Stimulated activated naive CD8-positive, alpha-beta T cell treated with anti-CD3 and anti-CD28 coated beads, Interleukin-15, amount 100 ng/mL, for 72 hours (primary cell): ENCODE results near the gene TBCCD1.
"Not testable (repeated sequence)": the region's sequence is repeated elsewhere in the genome, so short reads cannot be mapped to it uniquely, and the experiment has no call there.

Experiments used
- ATAC-seq: fragments of 150-1000 bp; cut with Tn5 transposase; 2 replicates; pipeline ENCODE4 v1.10.0; 2021; ENCODE audit warnings: mild to moderate bottlenecking, moderate library complexity
- DNase-seq, 2 donors: peaks; one replicate each; pipeline ENCODE4 v3.0.0; 2021 to 2022
- H3K27ac Mint-ChIP-seq, 2 donors: one replicate each; pipeline ENCODE4 v1.8.0; 2022; ENCODE audit warnings: mild to moderate bottlenecking in 2 of 2, mixed read lengths in 2 of 2, moderate library complexity in 2 of 2
- H3K27me3 Mint-ChIP-seq: one replicate; pipeline ENCODE4 v1.8.0; 2022; ENCODE audit warnings: mixed read lengths
- H3K4me1 Mint-ChIP-seq: one replicate; pipeline ENCODE4 v1.8.0; 2022; ENCODE audit warnings: mild to moderate bottlenecking, mixed read lengths
- H3K4me3 Mint-ChIP-seq, 2 donors: one replicate each; pipeline ENCODE4 v1.8.0; 2022; ENCODE audit warnings: mild to moderate bottlenecking in 2 of 2, mixed read lengths in 2 of 2, moderate library complexity in 1 of 2
- H3K9me3 Mint-ChIP-seq, 2 donors: one replicate each; pipeline ENCODE4 v1.8.0; 2022; ENCODE audit warnings: mixed read lengths in 2 of 2

Gene TBCCD1

GRCh38 chr3:186506191-186506739, 60.9 kb downstream of the TBCCD1 start:
- H3K4me3 Mint-ChIP-seq: no peak overlapping the region
- no peaks in the 10 kb centered on the region for H3K9me3 Mint-ChIP-seq
- no peak overlapping the region for H3K27ac Mint-ChIP-seq
- DNase-seq (no peak), ATAC-seq (no peak)
- peaks cover 38% of the 10 kb centered on the region for H3K4me1 Mint-ChIP-seq
- no peaks in the 10 kb centered on the region for H3K27me3 Mint-ChIP-seq

- Mint-ChIP-seq H3K27me3 (no peaks in the 10 kb centered on the region), H3K27ac (no peak overlapping the region), H3K4me1 (peaks cover 21% of the 10 kb centered on the region), H3K4me3 (peak overlapping the region; percentile 20 to 65), H3K9me3 (peaks cover 0 to 7% of the 10 kb centered on the region in 2 donors)
- ATAC-seq (no peak), DNase-seq (no peak)
Measured at GRCh38 chr3:186502966-186503712, 64.0 kb downstream of the TBCCD1 start.

DNA sequence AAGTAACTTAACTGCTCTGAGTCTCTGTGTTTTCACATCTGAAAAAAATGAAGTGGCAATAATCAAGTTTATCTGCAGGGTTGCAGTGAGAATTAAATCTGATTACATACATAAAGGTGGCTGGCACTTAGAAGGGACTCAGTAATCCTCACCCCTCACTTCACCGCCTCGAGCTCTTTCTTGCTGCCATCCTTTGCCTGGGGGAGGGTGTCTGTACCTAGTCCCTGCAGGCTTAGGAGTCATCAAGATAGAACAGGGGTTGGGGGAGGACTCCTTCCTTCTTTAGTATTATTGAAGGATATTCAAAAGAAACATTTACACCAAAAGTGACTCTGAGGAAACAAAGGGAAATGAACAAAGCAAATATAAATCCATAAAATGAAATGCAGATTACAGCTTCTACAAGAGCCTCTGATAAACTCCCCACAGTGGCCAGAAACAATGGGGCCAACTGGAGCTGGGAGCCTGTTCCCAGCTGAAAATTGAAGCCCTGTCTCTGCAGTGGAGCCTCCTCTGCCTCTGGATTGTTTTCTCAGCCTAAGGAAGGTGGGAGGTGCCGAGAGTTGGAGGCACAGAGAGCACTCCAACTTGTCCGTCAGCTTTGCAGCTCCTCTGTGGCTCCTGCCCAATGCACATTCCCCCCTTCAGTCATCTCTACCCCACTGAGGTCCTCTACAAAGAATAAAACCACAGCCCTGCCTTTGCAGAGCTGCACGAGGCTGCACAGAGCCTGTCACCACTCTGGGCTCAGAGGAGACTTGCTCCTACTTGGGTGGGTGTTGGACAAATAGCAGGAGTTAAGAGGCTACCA, 64.8 kb downstream of the TBCCD1 start:
- ATAC-seq (peak; percentile 67), DNase-seq (no peak)
- H3K27ac Mint-ChIP-seq: no peak overlapping the region
- H3K9me3 Mint-ChIP-seq: peaks cover 0 to 7% of the 10 kb centered on the region in 2 donors
- H3K4me3 Mint-ChIP-seq: peak overlapping the region; percentile 20 to 65
- H3K4me1 Mint-ChIP-seq: peaks cover 21% of the 10 kb centered on the region
- H3K27me3 Mint-ChIP-seq: no peaks in the 10 kb centered on the region

DNA sequence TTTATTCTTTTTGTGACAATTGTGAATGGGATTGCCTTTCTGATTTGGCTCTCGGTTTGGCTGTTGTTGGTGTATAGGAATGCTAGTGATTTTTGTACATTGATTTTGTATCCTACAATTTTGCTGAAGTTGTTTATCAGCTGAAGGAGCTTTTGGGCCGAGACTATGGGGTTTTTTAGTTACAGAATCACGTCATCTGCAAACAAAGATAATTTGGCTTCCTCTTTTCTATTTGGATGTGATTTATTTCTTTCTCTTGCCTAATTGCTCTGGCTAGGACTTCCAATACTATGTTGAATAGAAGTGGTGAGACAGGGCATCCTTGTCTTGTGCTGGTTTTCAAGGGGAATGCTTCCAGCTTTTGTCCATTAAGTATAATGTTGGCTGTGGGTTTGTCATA, 67.2 kb downstream of the TBCCD1 start:
- H3K9me3 Mint-ChIP-seq, H3K4me3 Mint-ChIP-seq, ATAC-seq, H3K27ac Mint-ChIP-seq, H3K27me3 Mint-ChIP-seq, DNase-seq: not testable (repeated sequence)
- peaks cover 16% of the 10 kb centered on the region for H3K4me1 Mint-ChIP-seq

GRCh38 chr3:186498022-186498421, 69.1 kb downstream of the TBCCD1 start:
- H3K4me3 Mint-ChIP-seq, H3K27me3 Mint-ChIP-seq, ATAC-seq, H3K27ac Mint-ChIP-seq, DNase-seq, H3K9me3 Mint-ChIP-seq: not testable (repeated sequence)
- H3K4me1 Mint-ChIP-seq: peaks cover 16% of the 10 kb centered on the region

GRCh38 chr3:186497608-186498007, 69.5 kb downstream of the TBCCD1 start:
- ATAC-seq: no peak
- peaks cover 0 to 7% of the 10 kb centered on the region in 2 donors for H3K9me3 Mint-ChIP-seq
- H3K4me3 Mint-ChIP-seq: no peak overlapping the region
- H3K27me3 Mint-ChIP-seq: peaks cover 7% of the 10 kb centered on the region
- H3K27ac Mint-ChIP-seq: no peak overlapping the region
- DNase-seq: no peak
- peaks cover 12% of the 10 kb centered on the region for H3K4me1 Mint-ChIP-seq

DNA sequence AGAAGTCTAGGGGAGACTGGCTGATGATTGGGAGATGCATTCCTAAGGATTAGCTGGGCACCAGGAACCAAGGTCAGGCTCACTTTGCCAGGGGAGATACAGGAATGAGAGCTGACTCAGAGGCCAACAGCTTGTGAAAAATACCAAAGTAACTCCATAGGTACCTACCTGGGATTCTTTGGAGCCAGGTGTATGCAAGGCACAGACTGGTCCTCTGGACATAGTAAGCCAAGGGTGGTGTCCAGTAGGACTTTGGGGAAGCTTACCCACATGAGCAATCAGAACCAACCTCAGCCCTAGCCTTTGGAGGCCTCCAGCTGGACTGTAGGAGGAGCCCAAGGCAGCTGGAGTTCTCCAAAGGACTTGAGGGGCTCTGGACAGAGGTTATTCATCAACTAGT, 70.5 kb downstream of the TBCCD1 start:
- peaks cover 9% of the 10 kb centered on the region for H3K4me1 Mint-ChIP-seq
- H3K27ac Mint-ChIP-seq: no peak overlapping the region
- H3K4me3 Mint-ChIP-seq: no peak overlapping the region
- no peak for ATAC-seq
- no peak for DNase-seq
- H3K9me3 Mint-ChIP-seq: peaks cover 0 to 7% of the 10 kb centered on the region in 2 donors
- H3K27me3 Mint-ChIP-seq: peaks cover 7% of the 10 kb centered on the region
